GM23248 (cell line): ENCODE results near the gene ACTC1.

Experiments
- EZH2 ChIP-seq: fragments of 200-600 bp; sonication (generic); IDR thresholded peaks from 2 replicates; pipeline ENCODE4 v1.6.1; 2018; ENCODE audit warnings: antibody characterized with exemption, mild to moderate bottlenecking; ENCODE audit not compliant: insufficient read depth, poor library complexity, severe bottlenecking
- EZH2phosphoT487 ChIP-seq: fragments of 200-600 bp; sonication (generic); IDR thresholded peaks from 2 replicates; pipeline ENCODE4 v1.6.1; 2018; ENCODE audit warnings: antibody characterized with exemption, moderate library complexity, mild to moderate bottlenecking, low read depth; ENCODE audit not compliant: insufficient read depth

DNA sequence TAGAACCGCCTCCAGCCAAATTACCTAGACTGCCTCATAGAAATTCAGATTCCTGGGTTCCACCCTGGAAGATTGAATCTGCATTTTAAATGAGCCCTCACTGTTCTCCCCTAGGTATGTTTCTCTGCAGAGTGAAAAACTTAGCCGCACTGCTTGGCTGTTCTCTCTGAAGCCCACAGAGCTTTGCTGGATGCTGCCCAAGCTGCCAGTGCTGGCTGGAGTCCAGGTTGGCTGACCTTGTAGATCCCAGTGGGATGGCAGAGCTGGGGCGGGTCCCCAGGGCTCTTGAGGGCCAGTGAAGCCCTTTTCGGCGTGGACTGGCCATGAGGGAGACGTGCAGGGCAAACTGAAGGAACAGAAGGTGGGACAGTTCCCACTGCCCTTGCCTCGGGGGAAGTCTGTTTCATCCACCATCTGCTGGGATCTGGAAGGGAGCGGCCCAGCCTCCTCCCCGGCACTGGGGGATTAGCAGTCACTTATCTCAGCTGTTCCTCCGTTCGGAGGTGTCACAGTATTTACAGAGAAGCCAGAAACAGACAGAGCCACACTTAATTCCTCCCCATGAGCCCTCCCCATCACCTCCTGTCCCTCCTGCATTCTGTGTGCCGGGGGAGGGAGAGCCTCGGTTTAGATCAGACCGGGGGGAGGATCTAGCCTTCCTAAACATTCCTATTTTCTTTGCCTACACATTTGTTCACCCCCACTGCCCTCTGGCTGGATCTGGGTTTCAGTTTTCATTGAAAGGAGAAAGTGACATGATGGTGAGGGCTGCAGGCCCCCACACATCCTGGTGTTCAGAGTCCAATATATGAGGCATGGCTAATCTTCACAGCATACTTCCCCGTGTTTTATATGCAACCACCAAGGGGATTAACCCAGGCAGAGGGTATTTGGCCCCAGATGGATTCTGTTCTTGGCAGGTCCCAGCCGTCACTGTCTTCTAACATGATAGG is 4.1 kb upstream of the ACTC1 start:
- TF ChIP-seq EZH2 (no peak), EZH2phosphoT487 (no peak)
